Choroid plexus epithelial cell (primary cell): ENCODE measurements around the gene EEA1.

Experiments used
- DNase-seq: peaks from one replicate; pipeline ENCODE4 v3.0.0-alpha.2; 2010; ENCODE audit warnings: low read depth
- H3K4me3 ChIP-seq: 2 replicates; pipeline ENCODE4 v1.5.1; 2011; ENCODE audit warnings: low read depth, mild to moderate bottlenecking, control low read depth, low read length, moderate library complexity
- CTCF ChIP-seq: conservative IDR thresholded peaks from 2 replicates; pipeline ENCODE4 v1.5.1; 2011; ENCODE audit warnings: low read depth, mild to moderate bottlenecking, control low read depth, inconsistent platforms, low read length, moderate library complexity

Gene EEA1

GRCh38 chr12:92897844-92898243, 31.3 kb downstream of the EEA1 start:
- no peak for TF ChIP-seq CTCF
- DNase-seq = no peak
- H3K4me3 ChIP-seq = no peak overlapping the region

- TF ChIP-seq CTCF = no peak
- no peak for DNase-seq
- no peak overlapping the region for H3K4me3 ChIP-seq
Measured at GRCh38 chr12:92890601-92891106, 38.4 kb downstream of the EEA1 start.

- peak; percentile 21 for DNase-seq
- H3K4me3 ChIP-seq = no peak overlapping the region
- no peak for TF ChIP-seq CTCF
Measured at GRCh38 chr12:92886131-92886530, 43.0 kb downstream of the EEA1 start.

GRCh38 chr12:92879698-92880322, 49.3 kb downstream of the EEA1 start:
- H3K4me3 ChIP-seq = no peak overlapping the region
- no peak for DNase-seq
- no peak for TF ChIP-seq CTCF

GRCh38 chr12:92877904-92878303, 51.2 kb downstream of the EEA1 start:
- H3K4me3 ChIP-seq = no peak overlapping the region
- DNase-seq = no peak
- TF ChIP-seq CTCF = no peak

GRCh38 chr12:92876496-92876895, 52.6 kb downstream of the EEA1 start:
- DNase-seq = no peak
- no peak overlapping the region for H3K4me3 ChIP-seq
- no peak for TF ChIP-seq CTCF

- no peak for DNase-seq
- TF ChIP-seq CTCF = no peak
- no peak overlapping the region for H3K4me3 ChIP-seq
Measured at GRCh38 chr12:92871116-92871515, 58.0 kb downstream of the EEA1 start.
